Tibial nerve (tissue), 4 donors: ENCODE measurements around the gene RPL38. TPM values are rescaled to one million over a fixed set of nuclear protein-coding genes. Genes with fewer than 3 reads are reported as not detected.

Source experiments
- DNase-seq, 2 donors: peaks; one replicate each; pipeline ENCODE4 v3.0.0-alpha.2; 2019; ENCODE audit warnings: low spot score in 2 of 2
- H3K27ac ChIP-seq, 4 donors: fragments of 200-600 bp; sonication (generic) in 3 of 4; one replicate each; pipeline ENCODE4 v1.5.1; 2017 to 2019; ENCODE audit warnings: mild to moderate bottlenecking in 1 of 4
- H3K27me3 ChIP-seq, 2 donors: fragments of 200-600 bp; sonication (generic) in 1 of 2; one replicate each; pipeline versions ENCODE4 v1.5.1 to v1.6.0; 2017 to 2019
- H3K36me3 ChIP-seq, 3 donors: fragments of 200-600 bp; sonication (generic); one replicate each; pipeline ENCODE4 v1.5.1; 2018 to 2019
- H3K4me1 ChIP-seq, 4 donors: fragments of 200-600 bp; sonication (generic) in 3 of 4; one replicate each; pipeline ENCODE4 v1.5.1; 2017 to 2019
- H3K4me3 ChIP-seq, 4 donors: fragments of 200-600 bp; sonication (generic) in 3 of 4; one replicate each; pipeline ENCODE4 v1.5.1; 2017 to 2019; ENCODE audit warnings: mild to moderate bottlenecking in 1 of 4, moderate library complexity in 1 of 4
- H3K9me3 ChIP-seq, 4 donors: fragments of 200-600 bp; sonication (generic) in 3 of 4; one replicate each; pipeline ENCODE4 v1.5.1; 2017 to 2019
- EP300 ChIP-seq, 2 donors: sonication (generic); formaldehyde crosslinking; IDR thresholded peaks; one replicate each; pipeline ENCODE4 v1.6.1; 2017; ENCODE audit warnings: antibody characterized with exemption in 2 of 2, mild to moderate bottlenecking in 1 of 2
- POLR2A ChIP-seq, 2 donors: fragments of 450-650 bp; IDR thresholded peaks; one replicate each; pipeline ENCODE4 v1.6.1; 2017; ENCODE audit warnings: antibody characterized with exemption in 2 of 2, mild to moderate bottlenecking in 2 of 2, moderate library complexity in 2 of 2
- WGBS, 2 donors: methylation state at CpG; one replicate each; pipeline ENCODE4 v1.1.5; 2018; 5-methylcytosine and 5-hydroxymethylcytosine counted together
- total RNA-seq, 4 donors: library from RNA; depleted of rRNA; stranded (reverse); fragments of >200 nt; gene quantifications; one replicate each; pipeline ENCODE4 v1.1.0, GENCODE V29; 2016
- TF ChIP-seq, protein P1 (sequence below), 5 experiments: fragments of 200-600 bp in 3 of 5; fragments of 450-650 bp in 2 of 5; sonication (generic) in 3 of 5; IDR thresholded peaks; one replicate each; pipeline ENCODE4 v1.5.1; 2016 to 2019; ENCODE audit warnings: antibody characterized with exemption in 5 of 5, mild to moderate bottlenecking in 3 of 5, moderate library complexity in 2 of 5

RPL38 gene
- total RNA-seq, 4 donors from 2014 or later, result 284 to 366 (median 363) TPM

DNA sequence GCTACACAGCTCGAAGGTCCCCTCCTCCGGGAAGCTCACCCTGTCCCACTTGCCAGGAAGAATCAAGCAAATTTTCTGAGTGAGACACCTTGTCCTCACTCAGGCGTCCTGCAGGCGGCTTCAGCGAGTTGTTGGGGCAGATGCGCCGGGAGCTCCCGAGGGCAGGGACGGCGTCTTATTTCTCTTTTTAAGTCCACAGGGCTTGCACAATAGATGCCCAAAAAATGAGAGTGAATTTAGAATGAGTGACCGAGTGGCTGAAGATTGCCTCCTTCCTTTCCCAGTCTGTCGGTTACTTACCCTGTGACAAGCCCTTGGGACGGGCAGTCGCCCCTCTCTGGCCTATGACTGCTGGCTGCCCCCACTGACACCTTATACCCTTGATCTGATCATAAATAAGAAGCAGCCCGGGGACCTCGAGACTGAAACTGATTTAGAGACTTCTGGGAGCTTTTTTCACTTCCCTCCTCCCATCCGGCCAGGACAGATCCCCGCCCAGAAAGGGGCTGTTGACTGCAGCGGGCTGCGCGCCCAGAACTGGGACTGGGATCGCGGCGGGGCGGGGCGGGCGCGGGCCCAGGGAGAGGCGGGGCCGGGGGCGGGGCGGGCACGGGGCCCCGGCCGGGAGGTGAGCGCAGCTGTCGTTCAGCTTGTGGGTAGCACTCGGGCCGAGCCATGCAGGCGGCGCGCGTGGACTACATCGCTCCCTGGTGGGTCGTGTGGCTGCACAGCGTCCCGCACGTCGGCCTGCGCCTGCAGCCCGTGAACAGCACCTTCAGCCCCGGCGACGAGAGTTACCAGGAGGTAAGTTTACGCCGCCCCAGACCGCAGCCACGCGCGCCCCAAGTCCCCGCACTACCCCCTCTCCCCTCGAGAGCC is 9.7 kb downstream of the RPL38 start, which contains the start of gene TTYH2:
Gene TTYH2, plus strand, starts transcription at position 659 of the 879 bp plus-strand sequence. Its CDS starts 17 bp downstream, at position 676.
- Histone ChIP-seq H3K4me1 (peaks cover 0 to 73% (median 33%) of the 10 kb centered on the region in 4 donors), H3K36me3 (peaks cover 0 to 29% (median 0%) of the 10 kb centered on the region in 3 donors), H3K27me3 (no peaks in the 10 kb centered on the region), H3K27ac (peak within 1 kb of the TSS; percentile 66 to 89 (median 84)), H3K4me3 (peak within 1 kb of the TSS; percentile 49 to 68 (median 58)), H3K9me3 (no peaks in the 10 kb centered on the region)
- peak; percentile 28 to 85 for TF ChIP-seq EP300 (IDR thresholded peaks at IDR 0.05)
- TF ChIP-seq, protein P1, sequence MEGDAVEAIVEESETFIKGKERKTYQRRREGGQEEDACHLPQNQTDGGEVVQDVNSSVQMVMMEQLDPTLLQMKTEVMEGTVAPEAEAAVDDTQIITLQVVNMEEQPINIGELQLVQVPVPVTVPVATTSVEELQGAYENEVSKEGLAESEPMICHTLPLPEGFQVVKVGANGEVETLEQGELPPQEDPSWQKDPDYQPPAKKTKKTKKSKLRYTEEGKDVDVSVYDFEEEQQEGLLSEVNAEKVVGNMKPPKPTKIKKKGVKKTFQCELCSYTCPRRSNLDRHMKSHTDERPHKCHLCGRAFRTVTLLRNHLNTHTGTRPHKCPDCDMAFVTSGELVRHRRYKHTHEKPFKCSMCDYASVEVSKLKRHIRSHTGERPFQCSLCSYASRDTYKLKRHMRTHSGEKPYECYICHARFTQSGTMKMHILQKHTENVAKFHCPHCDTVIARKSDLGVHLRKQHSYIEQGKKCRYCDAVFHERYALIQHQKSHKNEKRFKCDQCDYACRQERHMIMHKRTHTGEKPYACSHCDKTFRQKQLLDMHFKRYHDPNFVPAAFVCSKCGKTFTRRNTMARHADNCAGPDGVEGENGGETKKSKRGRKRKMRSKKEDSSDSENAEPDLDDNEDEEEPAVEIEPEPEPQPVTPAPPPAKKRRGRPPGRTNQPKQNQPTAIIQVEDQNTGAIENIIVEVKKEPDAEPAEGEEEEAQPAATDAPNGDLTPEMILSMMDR (IDR thresholded peaks at IDR 0.05), result peak in 4 of 5 experiments; percentile 13 to 43 (median 20)
- peak; percentile 15 to 63 for TF ChIP-seq POLR2A (IDR thresholded peaks at IDR 0.05)
- DNase-seq, result peak; percentile 85 to 88
- 1% methylated on average over 41 to 49 of the region's 62 CpGs for WGBS, 2 donors

DNA sequence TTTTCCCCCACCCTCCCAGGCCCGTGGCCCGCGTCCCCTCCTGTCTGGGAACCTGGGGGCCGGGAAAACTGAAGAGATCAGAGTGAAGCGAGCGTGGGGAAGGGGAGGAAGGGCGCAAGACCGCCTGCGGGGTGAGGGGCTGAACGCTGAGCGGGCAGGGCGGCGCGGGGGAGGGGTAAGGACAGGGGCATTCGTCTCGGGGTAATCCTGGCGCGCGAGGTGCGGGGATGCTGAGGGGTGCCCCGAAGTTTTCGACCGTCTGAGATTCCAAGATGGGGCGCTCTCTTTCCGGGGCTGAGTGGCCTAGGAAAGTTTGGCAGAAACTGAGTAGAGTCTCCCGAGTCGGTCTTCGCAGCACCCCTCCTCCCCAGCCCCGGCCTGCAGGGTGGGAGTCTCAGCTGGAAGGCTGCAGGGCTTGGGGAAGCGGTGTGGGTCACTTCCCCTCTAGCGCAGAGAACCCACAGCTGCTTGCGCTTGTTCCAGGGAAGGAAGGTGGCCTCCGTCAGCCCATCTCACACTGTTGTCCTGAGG is 10.4 kb downstream of the RPL38 start:
- Histone ChIP-seq H3K36me3 (peaks cover 0 to 21% (median 0%) of the 10 kb centered on the region in 3 donors), H3K27ac (peak overlapping the region; percentile 66 to 89 (median 84)), H3K9me3 (no peaks in the 10 kb centered on the region), H3K4me1 (peaks cover 0 to 68% (median 33%) of the 10 kb centered on the region in 4 donors), H3K27me3 (no peaks in the 10 kb centered on the region), H3K4me3 (peak overlapping the region; percentile 49 to 68 (median 58))
- TF ChIP-seq EP300 (IDR thresholded peaks at IDR 0.05) (no peak), POLR2A (IDR thresholded peaks at IDR 0.05) (no peak)
- TF ChIP-seq, protein P1 (IDR thresholded peaks at IDR 0.05), result no peak
- 3 to 4% methylated on average over 19 to 31 of the region's 33 CpGs for WGBS, 2 donors
- no peak for DNase-seq

DNA sequence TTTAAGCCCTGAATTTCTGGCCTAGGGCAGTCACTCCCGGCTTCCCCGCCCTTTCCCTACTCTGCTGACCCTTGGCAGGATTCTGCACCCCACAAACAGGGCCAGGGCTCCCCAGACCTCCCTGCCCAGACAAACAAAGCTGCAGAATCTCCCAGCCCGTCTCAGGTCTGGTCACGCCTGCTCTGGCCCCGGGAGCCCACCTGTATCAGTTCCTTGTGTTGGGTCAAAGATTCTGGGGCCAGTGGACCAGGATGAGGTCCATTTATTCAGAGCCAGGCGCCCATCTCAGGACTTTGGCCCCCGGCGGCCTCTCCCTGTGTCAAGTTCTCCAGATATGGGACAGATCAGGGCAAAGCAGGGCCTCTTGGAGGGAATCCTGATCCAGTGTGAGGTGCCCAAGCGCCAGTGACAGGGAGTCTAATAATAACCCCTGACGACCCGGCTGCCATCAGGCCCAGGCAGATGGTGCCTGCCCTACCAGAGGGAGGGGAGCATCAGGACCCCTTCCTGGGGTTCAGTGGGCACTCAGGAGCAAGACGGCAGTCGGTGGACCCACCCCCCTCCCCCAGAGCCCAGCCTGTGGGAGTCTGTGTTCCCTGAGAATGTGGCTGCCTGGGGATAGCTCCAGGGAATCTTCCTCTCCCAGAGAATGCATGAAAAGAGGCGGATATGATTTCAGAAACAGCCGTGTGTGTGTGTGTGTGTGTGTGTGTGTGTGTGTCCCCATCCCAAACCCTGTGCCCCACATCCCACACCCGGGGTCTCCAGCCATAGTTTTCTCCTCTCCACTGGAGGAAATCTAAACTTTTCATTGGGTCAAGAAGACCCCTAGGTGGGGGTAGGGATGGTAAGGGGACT is 11.2 kb downstream of the RPL38 start:
- WGBS, 2 donors, result 42 to 47% methylated on average over 14 to 16 of the region's 16 CpGs
- H3K36me3 ChIP-seq, result peaks cover 0 to 13% (median 0%) of the 10 kb centered on the region in 3 donors
- peaks cover 0 to 68% (median 33%) of the 10 kb centered on the region in 4 donors for H3K4me1 ChIP-seq
- no peaks in the 10 kb centered on the region for H3K9me3 ChIP-seq
- DNase-seq, result no peak
- no peaks in the 10 kb centered on the region for H3K27me3 ChIP-seq
- H3K27ac ChIP-seq, result peak overlapping the region; percentile 66 to 89 (median 84)
- H3K4me3 ChIP-seq, result peak overlapping the region; percentile 49 to 68 (median 58)
- TF ChIP-seq, protein P1 (IDR thresholded peaks at IDR 0.05), result no peak
- no peak for TF ChIP-seq POLR2A (IDR thresholded peaks at IDR 0.05)
- TF ChIP-seq EP300 (IDR thresholded peaks at IDR 0.05), result no peak

DNA sequence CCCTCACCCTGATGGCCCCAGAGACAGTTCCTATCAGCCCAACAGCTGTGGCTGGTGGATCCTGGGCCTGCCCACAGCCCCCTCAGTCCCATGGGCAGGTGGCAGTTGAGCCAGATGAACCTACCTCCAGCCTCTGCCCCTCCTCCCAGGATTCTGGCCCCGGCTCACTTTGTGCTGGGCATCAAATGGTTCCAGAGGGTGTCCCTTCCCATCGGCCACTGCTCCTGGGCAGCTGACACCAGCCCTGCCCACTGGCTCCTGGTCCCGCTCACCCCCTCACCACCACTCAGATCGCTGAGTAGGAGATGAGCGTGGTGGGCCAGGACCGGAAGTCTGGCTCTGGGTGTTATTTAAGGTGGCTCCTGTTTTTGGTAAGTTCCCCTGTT is 11.9 kb downstream of the RPL38 start:
- TF ChIP-seq, protein P1 (IDR thresholded peaks at IDR 0.05), result no peak
- peak in 1 of 2 donors; percentile 28 for TF ChIP-seq EP300 (IDR thresholded peaks at IDR 0.05)
- Histone ChIP-seq H3K36me3 (peaks cover 0 to 7% (median 0%) of the 10 kb centered on the region in 3 donors), H3K27me3 (no peaks in the 10 kb centered on the region), H3K9me3 (no peaks in the 10 kb centered on the region), H3K4me1 (peaks cover 0 to 63% (median 31%) of the 10 kb centered on the region in 4 donors), H3K4me3 (peak overlapping the region in 1 of 4 donors; percentile 6), H3K27ac (peak overlapping the region; percentile 66 to 89 (median 84))
- DNase-seq, result no peak
- WGBS, 2 donors, result 26 to 30% methylated on average over 6 of the region's 6 CpGs
